Osteocyte (in vitro differentiated cells): ENCODE results near the gene PI4KA. TPM values are rescaled to one million over a fixed set of nuclear protein-coding genes. Genes with fewer than 3 reads are reported as not detected.

ENCODE experiments used
- DNase-seq: peaks from one replicate; pipeline ENCODE4 v3.0.0; 2021; ENCODE audit warnings: mixed read lengths; ENCODE audit not compliant: unreplicated experiment; ENCODE audit errors: extremely low spot score
- H3K27ac Mint-ChIP-seq: one replicate; pipeline ENCODE4 v1.8.0; 2021; ENCODE audit warnings: mild to moderate bottlenecking, mixed read lengths; ENCODE audit not compliant: unreplicated experiment
- H3K27me3 Mint-ChIP-seq: one replicate; pipeline ENCODE4 v1.8.0; 2021; ENCODE audit warnings: mixed read lengths; ENCODE audit not compliant: unreplicated experiment
- H3K36me3 Mint-ChIP-seq: one replicate; pipeline ENCODE4 v1.8.0; 2021; ENCODE audit warnings: mixed read lengths; ENCODE audit not compliant: unreplicated experiment
- H3K4me1 Mint-ChIP-seq: one replicate; pipeline ENCODE4 v1.8.0; 2021; ENCODE audit warnings: mixed read lengths; ENCODE audit not compliant: unreplicated experiment
- H3K4me3 Mint-ChIP-seq: one replicate; pipeline ENCODE4 v1.8.0; 2021; ENCODE audit warnings: mild to moderate bottlenecking, moderate library complexity, mixed read lengths; ENCODE audit not compliant: unreplicated experiment
- H3K9me3 Mint-ChIP-seq: one replicate; pipeline ENCODE4 v1.8.0; 2021; ENCODE audit warnings: mixed read lengths; ENCODE audit not compliant: unreplicated experiment
- total RNA-seq: library from RNA; stranded (reverse); gene quantifications from 2 replicates; pipeline ENCODE4 v1.2.1, GENCODE V29; 2021
- TF ChIP-seq, protein P1 (sequence below): fragments of 200-600 bp; sonication (generic); IDR thresholded peaks from 2 replicates; pipeline ENCODE4 v1.5.0; 2021; ENCODE audit warnings: antibody characterized with exemption, mild to moderate bottlenecking, moderate library complexity

Gene PI4KA
- total RNA-seq, 1 donor from 2014 or later = 108 TPM

DNA sequence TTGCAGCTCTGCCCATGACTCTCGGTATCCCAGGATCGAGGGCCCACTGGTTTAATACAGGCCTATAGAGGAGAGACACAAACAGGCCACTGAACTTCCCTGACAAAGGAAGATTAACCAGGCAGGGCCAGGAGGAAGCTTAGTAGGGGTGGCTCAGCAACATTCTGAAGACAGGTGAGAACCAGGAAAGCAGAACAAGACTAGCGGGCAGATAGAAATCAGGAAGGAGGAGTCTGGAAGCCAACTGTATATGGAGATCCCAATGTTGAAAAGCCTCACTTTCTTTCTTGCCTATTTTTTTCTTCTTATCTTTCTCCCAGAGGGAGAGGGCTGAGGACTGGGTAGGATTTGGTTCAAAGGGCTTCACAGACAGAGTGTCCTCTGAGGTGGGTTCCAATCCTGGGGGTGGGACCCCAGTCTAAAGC, 5.4 kb downstream of the PI4KA start:
- no peak overlapping the region for H3K27ac Mint-ChIP-seq

DNA sequence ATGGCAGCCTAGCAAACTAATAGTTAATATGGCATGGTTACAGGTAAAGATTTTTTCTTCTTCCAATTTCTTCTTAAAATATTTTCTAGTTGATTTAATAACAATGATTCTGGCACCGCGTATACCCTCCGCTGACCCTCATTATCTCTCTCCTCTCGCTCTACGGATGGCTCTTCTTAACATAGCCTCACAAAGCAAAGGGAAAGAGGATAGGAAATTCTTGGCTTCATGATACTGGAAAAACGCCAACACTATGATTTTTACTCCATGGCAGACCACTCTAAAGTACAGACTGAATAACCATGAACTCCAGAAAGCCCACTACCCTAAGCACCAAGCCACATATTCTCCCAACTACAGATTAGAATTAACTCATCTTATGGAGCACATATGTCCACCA, 6.1 kb downstream of the PI4KA start:
- no peak overlapping the region for H3K27ac Mint-ChIP-seq
- peaks cover 18% of the 10 kb centered on the region for H3K4me1 Mint-ChIP-seq
- DNase-seq = no peak
- H3K36me3 Mint-ChIP-seq = no peaks in the 10 kb centered on the region
- no peak overlapping the region for H3K4me3 Mint-ChIP-seq
- H3K9me3 Mint-ChIP-seq = no peaks in the 10 kb centered on the region
- TF ChIP-seq, protein P1, sequence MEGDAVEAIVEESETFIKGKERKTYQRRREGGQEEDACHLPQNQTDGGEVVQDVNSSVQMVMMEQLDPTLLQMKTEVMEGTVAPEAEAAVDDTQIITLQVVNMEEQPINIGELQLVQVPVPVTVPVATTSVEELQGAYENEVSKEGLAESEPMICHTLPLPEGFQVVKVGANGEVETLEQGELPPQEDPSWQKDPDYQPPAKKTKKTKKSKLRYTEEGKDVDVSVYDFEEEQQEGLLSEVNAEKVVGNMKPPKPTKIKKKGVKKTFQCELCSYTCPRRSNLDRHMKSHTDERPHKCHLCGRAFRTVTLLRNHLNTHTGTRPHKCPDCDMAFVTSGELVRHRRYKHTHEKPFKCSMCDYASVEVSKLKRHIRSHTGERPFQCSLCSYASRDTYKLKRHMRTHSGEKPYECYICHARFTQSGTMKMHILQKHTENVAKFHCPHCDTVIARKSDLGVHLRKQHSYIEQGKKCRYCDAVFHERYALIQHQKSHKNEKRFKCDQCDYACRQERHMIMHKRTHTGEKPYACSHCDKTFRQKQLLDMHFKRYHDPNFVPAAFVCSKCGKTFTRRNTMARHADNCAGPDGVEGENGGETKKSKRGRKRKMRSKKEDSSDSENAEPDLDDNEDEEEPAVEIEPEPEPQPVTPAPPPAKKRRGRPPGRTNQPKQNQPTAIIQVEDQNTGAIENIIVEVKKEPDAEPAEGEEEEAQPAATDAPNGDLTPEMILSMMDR = no peak
- H3K27me3 Mint-ChIP-seq = no peaks in the 10 kb centered on the region

More for the DNA sequence above, 5.4 kb downstream of the PI4KA start:
- Mint-ChIP-seq H3K36me3 (no peaks in the 10 kb centered on the region), H3K9me3 (no peaks in the 10 kb centered on the region), H3K4me1 (peaks cover 24% of the 10 kb centered on the region), H3K27me3 (no peaks in the 10 kb centered on the region), H3K4me3 (no peak overlapping the region)
- DNase-seq = no peak
- TF ChIP-seq, protein P1 = no peak

DNA sequence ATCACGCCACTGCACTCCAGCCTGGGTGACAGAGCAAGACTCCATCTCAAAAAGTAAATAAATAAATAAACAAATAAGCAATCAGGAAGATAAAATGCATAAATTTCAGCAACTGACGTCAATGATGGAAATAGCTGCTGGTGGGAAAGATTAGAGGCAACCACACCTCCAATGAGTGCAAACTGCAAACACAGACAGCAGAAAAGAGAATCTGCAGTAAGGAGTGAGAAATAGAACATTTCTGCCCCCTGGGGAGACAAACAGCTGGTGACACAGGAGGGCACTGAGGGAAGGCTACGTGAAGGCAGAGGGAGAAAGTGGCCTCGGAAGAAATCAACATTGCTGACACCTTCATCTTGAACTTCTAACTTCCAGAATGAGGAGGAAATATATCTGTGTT, 6.5 kb downstream of the PI4KA start:
- no peaks in the 10 kb centered on the region for H3K9me3 Mint-ChIP-seq
- no peak overlapping the region for H3K27ac Mint-ChIP-seq
- H3K27me3 Mint-ChIP-seq = no peaks in the 10 kb centered on the region
- no peak for DNase-seq
- H3K4me1 Mint-ChIP-seq = peaks cover 14% of the 10 kb centered on the region
- H3K36me3 Mint-ChIP-seq = no peaks in the 10 kb centered on the region
- no peak overlapping the region for H3K4me3 Mint-ChIP-seq
- TF ChIP-seq, protein P1 = no peak

DNA sequence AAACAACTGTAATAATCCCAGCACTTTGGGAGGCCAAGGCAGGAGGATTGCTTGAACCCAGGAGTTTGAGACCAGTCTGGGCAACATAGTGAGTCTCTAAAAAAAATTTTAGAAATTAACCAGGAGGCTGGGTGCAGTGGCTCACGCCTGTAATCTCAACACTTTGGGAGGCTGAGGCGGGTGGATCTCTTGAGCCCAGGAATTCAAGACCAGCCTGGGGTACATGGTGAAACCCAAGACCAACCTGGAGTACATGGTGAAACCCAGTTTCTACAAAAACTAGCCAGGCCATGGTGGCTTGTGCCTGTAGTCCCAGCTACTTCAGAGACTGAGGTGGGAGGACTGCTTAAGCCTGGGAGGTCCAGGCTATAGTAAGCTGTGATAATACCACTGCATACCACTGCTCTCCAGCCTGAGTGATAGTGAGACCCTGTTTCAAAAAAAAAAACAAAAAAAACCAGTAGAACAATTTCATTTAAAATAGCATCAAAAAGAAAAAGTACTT, 11.2 kb downstream of the PI4KA start:
- H3K27ac Mint-ChIP-seq = no peak overlapping the region

More for the DNA sequence above, 11.2 kb downstream of the PI4KA start:
- DNase-seq = no peak
- Mint-ChIP-seq H3K4me3 (no peak overlapping the region), H3K27me3 (no peaks in the 10 kb centered on the region), H3K36me3 (no peaks in the 10 kb centered on the region), H3K4me1 (peaks cover 4% of the 10 kb centered on the region), H3K9me3 (no peaks in the 10 kb centered on the region)
- TF ChIP-seq, protein P1 = no peak
